Hematopoietic multipotent progenitor cell treated with erythropoietin and hydrocortisone succinate and interleukin-3 and kit ligand, for 4 days (in vitro differentiated cells): ENCODE data around the gene OR51D1.

Source experiments
- DNase-seq: peaks from one replicate; pipeline ENCODE4 v3.0.0-alpha.2; 2015

The OR51D1 gene

DNA sequence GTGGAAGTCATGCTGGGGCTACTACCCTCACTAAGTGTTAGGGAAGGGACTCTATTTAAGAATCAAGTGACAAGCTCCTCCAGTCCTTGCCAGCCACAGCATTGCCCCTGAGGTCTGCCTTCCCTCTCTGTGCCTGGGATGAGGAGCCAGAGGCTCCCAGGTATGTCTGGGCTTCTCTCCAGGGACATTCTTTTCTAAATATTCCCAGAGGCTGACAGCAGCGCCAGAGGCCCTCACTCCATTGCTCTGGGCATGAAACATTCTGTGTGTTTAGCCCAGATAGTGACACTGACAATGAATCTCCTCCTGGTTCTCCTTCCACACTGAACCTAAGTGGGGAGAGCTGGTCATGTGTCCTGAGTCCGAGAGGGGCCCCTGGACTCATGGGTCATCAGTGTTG lies 8.7 kb downstream of the OR51D1 start:
- DNase-seq: no peak

DNA sequence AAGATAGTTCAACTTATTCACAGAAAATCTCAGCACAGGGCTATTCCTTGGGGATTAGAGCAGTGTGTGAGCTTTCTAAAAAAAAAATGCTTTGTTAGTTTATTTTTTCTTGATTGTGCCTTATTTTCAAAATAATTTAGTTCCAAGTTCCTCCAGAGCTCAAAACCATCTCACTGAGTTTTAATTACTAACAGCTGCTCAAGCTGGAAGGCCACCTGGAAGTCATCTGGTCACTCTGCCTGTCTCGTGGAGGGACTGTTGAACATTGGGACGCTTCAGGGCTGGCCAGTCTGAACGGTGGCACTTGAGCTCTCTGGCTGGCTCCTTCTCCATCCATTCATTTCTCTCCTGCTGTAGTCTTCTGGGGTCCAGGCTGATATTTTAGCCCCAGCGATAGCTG lies 10.5 kb downstream of the OR51D1 start:
- DNase-seq: no peak

DNA sequence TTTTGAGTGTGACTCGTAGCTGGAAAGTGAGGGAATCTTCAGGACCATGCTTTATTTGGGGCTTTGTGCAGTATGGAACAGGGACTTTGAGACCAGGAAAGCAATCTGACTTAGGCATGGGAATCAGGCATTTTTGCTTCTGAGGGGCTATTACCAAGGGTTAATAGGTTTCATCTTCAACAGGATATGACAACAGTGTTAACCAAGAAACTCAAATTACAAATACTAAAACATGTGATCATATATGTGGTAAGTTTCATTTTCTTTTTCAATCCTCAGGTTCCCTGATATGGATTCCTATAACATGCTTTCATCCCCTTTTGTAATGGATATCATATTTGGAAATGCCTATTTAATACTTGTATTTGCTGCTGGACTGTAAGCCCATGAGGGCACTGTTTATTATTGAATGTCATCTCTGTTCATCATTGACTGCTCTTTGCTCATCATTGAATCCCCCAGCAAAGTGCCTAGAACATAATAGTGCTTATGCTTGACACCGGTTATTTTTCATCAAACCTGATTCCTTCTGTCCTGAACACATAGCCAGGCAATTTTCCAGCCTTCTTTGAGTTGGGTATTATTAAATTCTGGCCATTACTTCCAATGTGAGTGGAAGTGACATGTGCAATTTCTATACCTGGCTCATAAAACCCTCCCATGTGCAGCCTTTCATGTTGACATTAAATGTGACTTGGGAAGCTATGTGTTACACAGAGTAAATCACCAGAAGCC lies 17.5 kb downstream of the OR51D1 start:
- DNase-seq: no peak

DNA sequence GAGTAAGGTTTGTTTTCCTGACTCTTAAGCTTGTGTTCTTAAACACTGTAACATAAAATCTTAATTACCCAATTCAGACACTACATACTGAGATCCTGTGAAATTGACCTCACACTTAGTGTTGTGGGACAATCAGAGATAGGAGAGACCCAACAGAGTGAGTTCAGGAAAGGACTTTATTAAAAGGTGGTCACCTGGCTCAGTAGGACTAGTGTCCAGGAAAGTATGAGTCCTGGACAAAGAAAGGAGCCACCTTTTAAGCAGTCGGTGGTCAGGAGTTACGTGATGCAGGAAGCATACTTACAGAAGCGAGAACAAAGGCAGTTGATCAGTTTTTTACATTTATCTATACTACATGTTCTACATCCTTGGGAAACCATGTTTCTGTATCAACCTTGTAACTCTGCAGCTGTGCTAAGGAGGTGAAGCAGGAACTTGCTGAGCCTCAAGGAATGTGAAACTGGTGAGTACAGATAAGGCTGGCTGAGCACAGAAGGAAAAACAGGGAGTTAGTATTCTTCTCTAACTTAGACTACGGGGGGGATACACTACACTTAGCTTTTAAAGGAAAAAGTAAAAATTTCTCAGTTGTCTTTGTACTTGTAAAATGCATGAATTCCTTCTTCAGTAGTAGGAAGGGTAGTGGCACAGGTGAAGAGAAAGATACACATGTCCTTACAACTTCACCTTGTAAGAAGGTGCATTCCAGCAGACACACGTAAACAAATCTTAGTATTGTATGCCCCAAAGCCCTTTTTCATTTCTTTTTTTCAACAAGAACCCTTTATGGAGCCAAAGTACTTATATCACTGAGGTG lies 21.6 kb downstream of the OR51D1 start:
- DNase-seq: peak; percentile 74

DNA sequence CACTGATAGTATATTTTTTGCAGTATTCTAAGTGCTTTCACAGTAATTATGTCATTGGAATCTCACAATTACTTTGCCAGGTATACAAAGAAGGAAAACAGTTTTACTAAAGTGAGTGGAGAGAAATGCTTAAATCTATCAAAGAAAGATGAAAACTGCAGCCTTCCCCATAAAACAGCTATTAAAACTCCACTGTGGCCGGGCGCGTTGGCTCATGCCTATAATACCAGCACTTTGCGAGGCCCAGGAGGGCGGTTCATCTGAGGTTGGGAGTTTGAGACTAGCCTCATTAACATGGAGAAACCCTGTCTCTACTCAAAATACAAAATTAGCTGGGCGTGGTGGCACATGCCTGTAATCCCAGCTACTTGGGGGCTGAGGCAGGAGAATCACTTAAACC lies 25.6 kb downstream of the OR51D1 start:
- no peak for DNase-seq

DNA sequence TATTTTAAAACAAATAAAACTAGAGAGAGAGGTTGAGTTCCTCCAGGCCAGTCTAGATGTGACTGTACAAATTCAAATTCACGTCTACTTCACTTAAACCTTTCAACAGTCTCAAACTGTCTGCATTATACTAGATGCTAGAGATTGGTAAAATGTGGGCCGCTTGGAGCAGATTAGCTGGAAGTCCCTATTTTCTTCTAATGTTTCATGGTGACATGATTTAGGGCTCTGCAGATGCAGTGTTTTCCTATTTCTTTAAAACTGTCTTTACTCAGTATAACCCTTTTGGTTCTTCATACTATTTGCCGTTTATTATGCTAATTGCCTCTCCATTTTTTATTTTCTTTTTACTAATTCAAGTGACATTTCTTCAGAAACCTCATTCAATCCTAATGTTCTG lies 26.9 kb downstream of the OR51D1 start:
- no peak for DNase-seq

DNA sequence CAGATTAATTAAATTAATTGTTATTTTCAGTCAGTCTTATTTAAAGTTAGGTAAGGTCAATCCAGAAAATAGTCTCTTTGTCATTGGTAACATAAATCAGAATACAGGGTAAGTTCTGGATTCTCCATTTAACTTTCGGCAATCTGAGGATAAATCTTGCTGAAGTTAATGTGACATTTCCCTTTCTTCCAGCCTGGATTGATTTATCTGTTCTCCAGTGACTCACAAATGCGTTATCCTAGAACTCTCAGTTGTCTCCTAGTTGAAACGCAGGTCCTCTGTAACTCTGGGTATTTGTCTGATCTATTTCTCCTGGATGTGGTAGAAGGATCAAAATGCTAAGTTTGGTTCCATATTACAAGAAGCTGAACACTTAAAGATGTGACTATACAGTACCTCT lies 27.5 kb downstream of the OR51D1 start:
- DNase-seq: no peak

DNA sequence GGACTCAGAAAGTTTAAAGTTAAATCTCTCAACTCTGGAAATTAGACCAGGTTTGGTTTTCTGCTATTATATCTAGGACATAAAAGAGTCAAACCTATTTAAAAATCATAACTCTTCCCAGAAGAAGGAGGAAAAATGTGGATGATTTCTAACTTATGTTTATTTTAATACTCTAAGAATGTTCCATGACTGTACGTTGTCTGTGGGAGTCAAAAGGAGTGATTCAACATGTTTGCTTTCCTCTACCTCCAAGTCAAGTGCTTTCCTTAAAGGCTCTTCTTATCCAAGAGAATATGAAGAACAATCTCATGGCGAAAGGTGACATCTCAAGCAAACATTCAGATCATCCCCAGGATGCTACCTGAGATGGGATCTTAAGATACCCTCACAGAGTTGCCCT lies 28.1 kb downstream of the OR51D1 start:
- DNase-seq: no peak

DNA sequence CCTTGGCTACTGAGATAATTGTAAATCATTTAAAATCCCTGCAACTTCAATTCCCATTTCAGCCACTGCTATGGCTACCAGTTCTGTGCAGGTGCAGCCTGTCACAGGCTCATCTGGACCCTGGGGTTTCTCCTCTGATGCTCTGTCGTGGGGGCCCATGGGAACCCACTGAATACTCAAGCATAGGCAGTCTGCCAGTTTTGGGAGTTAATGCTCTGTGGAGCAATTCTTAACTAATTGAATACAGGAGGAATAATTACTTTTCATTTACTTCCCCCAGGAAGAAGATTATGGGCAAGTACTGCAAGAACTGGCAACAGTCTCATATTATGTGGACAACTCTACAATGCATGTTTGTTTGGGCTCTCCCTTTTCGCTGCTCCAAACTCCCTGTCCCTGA lies 34.5 kb downstream of the OR51D1 start:
- DNase-seq: no peak

DNA sequence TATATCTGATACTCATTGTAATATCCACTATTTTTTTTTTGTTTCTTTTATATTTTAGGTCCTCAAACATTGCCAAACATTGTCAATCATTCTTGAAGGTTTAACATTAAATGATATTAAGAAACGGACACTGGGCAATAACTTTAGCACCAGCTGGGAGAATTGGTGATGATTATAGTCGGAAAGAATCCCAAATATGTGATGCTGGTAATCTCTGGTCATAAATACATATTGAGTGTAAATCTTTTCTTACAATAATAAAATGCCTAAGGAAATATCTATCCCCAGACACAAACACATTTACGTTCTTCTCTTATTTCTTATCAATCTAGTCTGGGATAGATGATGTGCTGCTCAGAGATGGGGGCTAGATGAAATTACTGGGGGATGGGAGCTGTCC lies 35.2 kb downstream of the OR51D1 start:
- DNase-seq: no peak

DNA sequence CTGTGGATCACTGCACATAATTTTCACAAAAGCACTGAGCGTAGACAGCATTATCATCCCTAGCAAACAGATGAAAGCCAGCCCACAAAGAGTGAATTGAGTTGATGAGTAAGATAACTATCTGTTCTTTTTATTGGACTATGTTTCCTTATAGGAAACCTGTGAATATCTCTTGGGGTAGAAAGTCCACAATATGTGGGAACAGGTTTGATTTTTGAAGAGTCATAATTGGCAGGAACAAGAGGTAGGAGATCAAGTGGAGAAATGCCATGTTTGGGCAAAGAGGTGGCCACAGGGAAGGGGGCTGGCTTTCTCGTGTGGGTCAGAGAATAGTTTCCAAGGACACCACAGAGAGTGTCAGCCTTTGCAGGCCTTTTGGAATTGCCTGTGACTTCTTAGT lies 36.5 kb downstream of the OR51D1 start:
- DNase-seq: no peak

DNA sequence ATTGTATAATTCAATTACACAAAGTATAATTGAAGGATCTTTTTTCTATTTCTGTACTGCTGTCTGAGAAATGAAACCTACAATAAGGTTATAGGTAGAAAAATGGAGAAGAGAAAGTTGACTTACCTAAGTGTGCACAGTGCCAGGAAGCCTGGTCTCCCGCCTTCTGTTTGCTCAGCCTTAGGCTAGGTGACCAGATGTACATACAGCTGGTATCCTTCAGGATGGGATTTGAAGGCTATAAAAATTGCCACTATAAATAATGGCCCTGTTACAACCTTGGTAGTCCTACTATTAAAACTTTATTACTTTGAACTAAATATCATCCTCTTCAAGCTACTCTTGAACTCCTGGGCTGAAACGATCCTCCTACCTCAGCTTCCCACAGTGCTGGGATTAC lies 40.7 kb downstream of the OR51D1 start:
- DNase-seq: no peak

DNA sequence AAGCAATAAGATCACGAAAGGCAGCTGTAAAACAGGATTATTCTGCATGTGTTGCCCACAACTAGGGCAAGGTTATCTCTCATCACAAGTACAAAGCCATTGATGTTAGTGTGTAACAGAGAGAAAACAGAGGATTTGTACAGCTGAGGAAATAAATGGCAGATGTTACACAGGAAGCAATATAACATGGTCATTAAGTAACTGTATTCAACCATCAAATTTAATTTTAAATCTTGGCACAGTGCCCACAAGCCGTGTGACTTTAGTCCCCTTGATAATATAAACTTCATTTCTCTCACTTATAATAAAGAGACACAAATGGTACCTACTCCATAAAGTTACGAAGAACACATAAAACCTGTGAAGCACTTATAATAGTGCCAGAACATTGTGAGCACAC lies 43.1 kb downstream of the OR51D1 start:
- no peak for DNase-seq

DNA sequence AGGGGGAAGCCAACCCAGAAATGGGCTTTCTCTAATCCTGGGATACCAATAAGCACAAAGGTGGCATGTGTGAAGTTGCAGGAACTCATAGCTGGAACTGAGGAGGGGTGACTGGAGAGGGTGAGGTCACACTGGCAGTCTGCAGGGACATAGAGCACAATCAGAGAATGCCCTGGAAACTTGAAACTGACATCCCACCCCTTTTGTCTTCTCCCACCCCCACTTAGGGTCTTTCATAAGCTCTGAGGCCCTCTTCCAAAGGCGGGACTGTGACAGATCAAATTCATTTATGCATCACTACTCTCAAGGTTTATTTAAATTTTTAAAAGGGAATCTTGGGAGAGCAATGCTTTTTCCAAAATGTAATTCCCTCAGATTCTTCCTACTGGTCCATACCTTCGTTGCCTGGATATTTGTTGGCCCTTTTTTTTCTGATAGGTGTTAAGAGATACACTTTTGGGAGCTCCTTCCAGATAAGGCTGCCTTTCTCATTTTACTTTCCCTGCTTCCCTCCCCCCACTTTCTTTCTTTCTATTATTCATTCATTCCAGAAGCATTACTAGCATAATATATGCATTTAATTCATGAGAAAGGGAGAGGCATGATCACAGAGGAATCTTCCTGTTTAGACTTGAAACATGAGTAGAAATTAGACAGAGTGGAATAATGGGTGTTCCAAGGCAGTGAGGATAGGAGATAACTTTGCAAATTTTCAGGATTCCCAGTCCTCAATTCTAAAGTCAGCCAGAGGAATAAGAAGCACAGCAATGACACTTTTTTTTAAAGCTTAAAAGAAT lies 45.5 kb downstream of the OR51D1 start:
- no peak for DNase-seq

DNA sequence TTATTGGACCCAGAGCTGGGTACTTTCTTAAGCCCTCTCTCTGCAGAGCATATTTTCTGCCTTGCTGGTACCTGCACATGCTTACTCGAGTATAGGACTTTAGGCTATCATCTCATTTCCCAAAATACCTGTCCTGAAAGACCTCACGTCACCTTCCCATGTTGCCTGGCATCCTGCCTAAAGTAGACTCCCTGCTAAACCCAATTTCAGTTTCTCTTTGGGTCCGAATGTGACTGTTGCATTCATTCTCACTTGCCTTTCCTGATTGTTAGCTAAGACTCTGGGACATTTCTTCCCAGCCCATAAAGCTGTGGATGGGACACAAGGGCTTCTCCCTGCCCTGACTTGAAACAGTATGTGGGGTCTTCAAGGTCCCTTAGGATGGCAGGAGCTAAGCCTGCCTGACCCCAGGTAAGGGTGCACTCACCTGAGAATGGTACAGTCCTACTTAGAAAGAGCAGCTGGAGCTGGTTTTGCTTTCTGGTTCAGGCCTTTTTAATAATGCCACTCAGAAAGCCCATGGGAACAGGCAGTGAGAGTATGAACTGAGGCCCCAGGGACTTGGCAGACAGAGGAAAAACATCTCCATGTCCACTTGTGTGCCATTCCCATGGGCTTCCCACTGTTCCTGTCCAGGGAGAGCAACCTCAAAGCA lies 47.5 kb downstream of the OR51D1 start:
- no peak for DNase-seq
